Activated T-helper 1 cell treated with anti-CD3 and anti-CD28 coated beads, Interleukin-12 subunit alpha, Interleukin-12 subunit beta, Interleukin-2, Interleukin-4 antibody, amounts not matched to agents 30 ng/mL and 10 ng/mL and 1 ng/mL, durations not matched to agents 14 hours and 24 hours and 36 hours (primary cell): ENCODE results near the gene TBC1D25. TPM values are rescaled to one million over a fixed set of nuclear protein-coding genes. Genes with fewer than 3 reads are reported as not detected.

Source experiments
- DNase-seq: peaks from one replicate; pipeline ENCODE4 v3.0.0; 2021; ENCODE audit warnings: low spot score
- H3K27ac Mint-ChIP-seq: one replicate; pipeline ENCODE4 v1.8.0; 2021; ENCODE audit warnings: mild to moderate bottlenecking, mixed read lengths
- H3K27me3 Mint-ChIP-seq: one replicate; pipeline ENCODE4 v1.8.0; 2022; ENCODE audit warnings: mild to moderate bottlenecking, moderate library complexity, mixed read lengths; ENCODE audit not compliant: insufficient read depth
- H3K36me3 Mint-ChIP-seq: one replicate; pipeline ENCODE4 v1.8.0; 2021; ENCODE audit warnings: low read depth, mixed read lengths
- H3K4me1 Mint-ChIP-seq: one replicate; pipeline ENCODE4 v1.8.0; 2021; ENCODE audit warnings: low read depth, mixed read lengths
- H3K4me3 Mint-ChIP-seq: one replicate; pipeline ENCODE4 v1.8.0; 2021; ENCODE audit warnings: mild to moderate bottlenecking, moderate library complexity, mixed read lengths
- H3K9me3 Mint-ChIP-seq: one replicate; pipeline ENCODE4 v1.8.0; 2021; ENCODE audit warnings: mixed read lengths
- intact Hi-C: fragments of 100-400 bp; cut with micrococcal nuclease; formaldehyde crosslinking; loops from one replicate; pipeline ENCODE4 v1.15.1; 2024
- total RNA-seq: library from RNA; stranded (reverse); gene quantifications from 2 replicates; pipeline ENCODE4 v1.2.3, GENCODE V29; 2022

The TBC1D25 gene, protein sequence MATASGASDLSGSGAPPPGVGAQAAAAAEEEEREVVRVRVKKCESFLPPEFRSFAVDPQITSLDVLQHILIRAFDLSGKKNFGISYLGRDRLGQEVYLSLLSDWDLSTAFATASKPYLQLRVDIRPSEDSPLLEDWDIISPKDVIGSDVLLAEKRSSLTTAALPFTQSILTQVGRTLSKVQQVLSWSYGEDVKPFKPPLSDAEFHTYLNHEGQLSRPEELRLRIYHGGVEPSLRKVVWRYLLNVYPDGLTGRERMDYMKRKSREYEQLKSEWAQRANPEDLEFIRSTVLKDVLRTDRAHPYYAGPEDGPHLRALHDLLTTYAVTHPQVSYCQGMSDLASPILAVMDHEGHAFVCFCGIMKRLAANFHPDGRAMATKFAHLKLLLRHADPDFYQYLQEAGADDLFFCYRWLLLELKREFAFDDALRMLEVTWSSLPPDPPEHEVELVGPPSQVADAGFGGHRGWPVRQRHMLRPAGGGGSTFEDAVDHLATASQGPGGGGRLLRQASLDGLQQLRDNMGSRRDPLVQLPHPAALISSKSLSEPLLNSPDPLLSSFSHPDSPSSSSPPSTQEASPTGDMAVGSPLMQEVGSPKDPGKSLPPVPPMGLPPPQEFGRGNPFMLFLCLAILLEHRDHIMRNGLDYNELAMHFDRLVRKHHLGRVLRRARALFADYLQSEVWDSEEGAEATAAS
- 13.5 and 16.0 TPM in 2 replicates for total RNA-seq

- Mint-ChIP-seq H3K9me3 (no peaks in the 10 kb centered on the region), H3K27ac (peak within 1 kb of the TSS; percentile 92), H3K36me3 (peaks cover 11% of the 10 kb centered on the region), H3K4me3 (peak within 1 kb of the TSS; percentile 94), H3K27me3 (no peaks in the 10 kb centered on the region), H3K4me1 (peaks cover 17% of the 10 kb centered on the region)
- peak; percentile 93 for DNase-seq
- intact Hi-C loops = loop anchor here (1.0 to 5.0 kb wide), 7 partner anchors 18 to 504 kb away; partner anchors contain the start of genes EBP, FTSJ1, PORCN and RBM3
Observed at GRCh38 chrX:48539345-48540027, at the start of gene TBC1D25. Gene TBC1D25 (plus strand): TSS chrX:48539714. CDS start chrX:48539798, 84 bp downstream.

- Mint-ChIP-seq H3K9me3 (no peaks in the 10 kb centered on the region), H3K4me3 (no peak overlapping the region), H3K36me3 (no peaks in the 10 kb centered on the region), H3K27me3 (no peaks in the 10 kb centered on the region), H3K4me1 (no peaks in the 10 kb centered on the region), H3K27ac (no peak overlapping the region)
- intact Hi-C loops = no loop called here
- DNase-seq = no peak
Observed at GRCh38 chrX:48489892-48490291, 49.6 kb upstream of the TBC1D25 start.

GRCh38 chrX:48490661-48491060, 48.9 kb upstream of the TBC1D25 start:
- no peaks in the 10 kb centered on the region for H3K4me1 Mint-ChIP-seq
- no peak for DNase-seq
- no peaks in the 10 kb centered on the region for H3K9me3 Mint-ChIP-seq
- H3K36me3 Mint-ChIP-seq = no peaks in the 10 kb centered on the region
- intact Hi-C loops = no loop called here
- no peaks in the 10 kb centered on the region for H3K27me3 Mint-ChIP-seq
- H3K27ac Mint-ChIP-seq = no peak overlapping the region
- H3K4me3 Mint-ChIP-seq = no peak overlapping the region

DNA sequence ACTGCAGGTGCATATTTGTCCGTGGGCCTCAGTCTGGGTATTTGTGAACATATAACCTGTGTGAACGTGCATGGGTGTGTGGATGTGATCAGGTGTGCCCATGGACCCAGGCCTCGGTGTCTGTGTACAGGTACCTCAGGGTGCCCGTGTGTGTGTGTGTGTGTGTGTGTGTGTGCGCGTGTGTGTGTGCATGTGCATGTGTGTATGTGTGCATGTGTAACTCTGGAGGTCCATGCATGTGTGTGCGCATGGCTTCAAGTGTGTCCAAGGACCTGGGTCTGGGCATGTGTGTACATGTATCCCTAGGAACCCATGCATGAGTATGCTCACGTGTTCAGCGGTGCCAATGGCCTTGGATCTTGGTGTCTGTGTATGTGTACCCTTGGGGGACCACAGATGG, 47.7 kb upstream of the TBC1D25 start:
- DNase-seq = no peak
- Mint-ChIP-seq H3K4me3 (no peak overlapping the region), H3K9me3 (no peaks in the 10 kb centered on the region)

GRCh38 chrX:48492293-48492910, 47.1 kb upstream of the TBC1D25 start:
- H3K36me3 Mint-ChIP-seq = no peaks in the 10 kb centered on the region
- no peak for DNase-seq
- no peak overlapping the region for H3K27ac Mint-ChIP-seq
- intact Hi-C loops = no loop called here
- H3K27me3 Mint-ChIP-seq = no peaks in the 10 kb centered on the region
- no peaks in the 10 kb centered on the region for H3K4me1 Mint-ChIP-seq
- H3K9me3 Mint-ChIP-seq = no peaks in the 10 kb centered on the region
- no peak overlapping the region for H3K4me3 Mint-ChIP-seq

More for the DNA sequence above, 47.7 kb upstream of the TBC1D25 start:
- Mint-ChIP-seq H3K27me3 (no peaks in the 10 kb centered on the region), H3K4me1 (no peaks in the 10 kb centered on the region), H3K36me3 (no peaks in the 10 kb centered on the region), H3K27ac (no peak overlapping the region)
- intact Hi-C loops = no loop called here

DNA sequence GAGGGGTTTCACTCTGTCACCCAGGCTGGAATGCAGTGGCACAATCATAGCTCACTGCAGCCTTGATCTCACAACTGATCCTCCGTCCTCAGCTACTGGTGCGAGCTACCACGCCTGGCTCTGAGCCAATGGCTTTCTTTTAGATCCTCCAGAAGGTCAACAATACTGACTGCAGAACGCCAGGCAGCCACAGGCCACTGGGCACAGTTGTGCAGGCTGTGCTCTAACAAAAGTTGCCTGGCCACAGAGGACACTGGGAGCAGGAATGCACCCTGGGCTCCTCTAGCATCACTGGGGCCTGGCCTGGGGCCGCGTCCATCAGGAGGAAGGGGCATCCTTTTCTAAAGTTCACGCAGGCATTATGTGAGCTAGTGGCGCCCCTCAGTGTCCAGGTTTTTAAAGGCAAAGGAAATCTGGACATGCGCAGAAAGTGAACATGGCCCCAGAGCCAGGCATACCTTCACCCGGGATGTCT, 45.6 kb upstream of the TBC1D25 start:
- Mint-ChIP-seq H3K4me1 (peaks cover 6% of the 10 kb centered on the region), H3K4me3 (no peak overlapping the region), H3K9me3 (no peaks in the 10 kb centered on the region), H3K27me3 (no peaks in the 10 kb centered on the region), H3K27ac (no peak overlapping the region), H3K36me3 (no peaks in the 10 kb centered on the region)
- intact Hi-C loops = no loop called here
- DNase-seq = no peak

DNA sequence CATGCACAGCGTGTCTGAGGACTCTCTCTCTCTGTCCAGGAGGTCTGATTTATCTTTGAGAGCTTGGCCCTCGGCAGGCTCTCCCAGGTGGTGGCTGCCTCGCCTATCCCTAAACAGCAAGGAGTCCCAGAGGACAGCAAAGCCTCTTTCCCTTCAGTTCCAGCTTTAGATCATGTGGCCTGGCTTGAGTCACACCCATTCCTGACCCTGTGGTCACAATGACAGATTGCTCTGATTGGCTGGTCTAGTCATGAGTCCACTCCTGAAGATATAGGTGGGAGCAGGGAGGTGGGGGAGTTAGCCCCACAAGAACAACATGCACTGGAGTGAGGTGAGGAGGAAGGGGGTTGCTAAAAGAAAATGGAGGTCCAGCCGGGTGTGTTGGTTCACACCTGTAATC, 42.9 kb upstream of the TBC1D25 start:
- intact Hi-C loops = no loop called here
- Mint-ChIP-seq H3K36me3 (no peaks in the 10 kb centered on the region), H3K27ac (no peak overlapping the region), H3K4me1 (peaks cover 6% of the 10 kb centered on the region), H3K9me3 (no peaks in the 10 kb centered on the region), H3K4me3 (no peak overlapping the region), H3K27me3 (no peaks in the 10 kb centered on the region)
- DNase-seq = no peak

GRCh38 chrX:48497871-48498270, 41.6 kb upstream of the TBC1D25 start:
- no peak overlapping the region for H3K4me3 Mint-ChIP-seq
- H3K36me3 Mint-ChIP-seq = no peaks in the 10 kb centered on the region
- intact Hi-C loops = no loop called here
- no peak overlapping the region for H3K27ac Mint-ChIP-seq
- H3K4me1 Mint-ChIP-seq = peaks cover 6% of the 10 kb centered on the region
- DNase-seq = no peak
- H3K9me3 Mint-ChIP-seq = no peaks in the 10 kb centered on the region
- H3K27me3 Mint-ChIP-seq = no peaks in the 10 kb centered on the region

DNA sequence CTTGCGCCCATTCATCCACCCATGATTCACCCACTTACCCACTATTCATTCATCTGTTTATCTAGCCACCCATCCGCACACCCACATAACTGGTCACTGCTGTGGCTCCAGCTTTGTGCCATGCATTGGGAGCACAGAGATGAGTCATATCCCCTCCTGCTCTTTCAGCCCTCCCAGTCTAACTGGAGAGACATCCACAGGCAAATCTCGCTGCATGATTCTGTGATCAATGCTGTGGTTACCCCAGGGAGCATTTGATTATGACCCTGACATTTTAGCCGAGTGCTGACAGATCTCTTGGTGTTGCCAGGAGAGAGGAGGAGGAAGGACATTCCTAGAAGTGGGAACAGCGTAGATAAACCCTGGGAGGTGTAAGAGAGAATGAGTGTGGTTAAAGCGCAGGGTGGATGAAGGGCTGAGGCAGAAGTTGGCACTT, 41.1 kb upstream of the TBC1D25 start:
- no peak overlapping the region for H3K4me3 Mint-ChIP-seq
- H3K4me1 Mint-ChIP-seq = peaks cover 6% of the 10 kb centered on the region
- H3K9me3 Mint-ChIP-seq = no peaks in the 10 kb centered on the region
- no peaks in the 10 kb centered on the region for H3K36me3 Mint-ChIP-seq
- no peak overlapping the region for H3K27ac Mint-ChIP-seq
- intact Hi-C loops = no loop called here
- no peak for DNase-seq
- H3K27me3 Mint-ChIP-seq = no peaks in the 10 kb centered on the region

DNA sequence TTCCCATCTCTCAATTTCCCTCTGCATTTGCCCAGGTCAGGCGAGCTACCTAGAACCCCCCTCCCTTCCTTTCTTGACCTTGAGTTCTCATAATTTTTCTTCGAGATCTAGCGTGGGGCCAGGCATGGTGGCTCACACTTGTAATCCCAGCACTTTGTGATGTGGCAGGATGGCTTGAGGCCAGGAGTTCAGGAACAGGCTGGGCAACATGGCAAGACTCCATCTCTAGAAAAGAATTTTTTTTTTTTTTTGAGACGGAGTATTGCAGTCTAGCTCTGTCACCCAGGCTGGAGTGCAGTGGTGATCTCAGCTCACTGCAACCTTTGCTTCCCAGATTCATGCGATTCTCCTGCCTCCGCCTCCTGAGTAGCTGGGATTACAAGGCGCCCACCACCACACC, 35.3 kb upstream of the TBC1D25 start:
- H3K4me3 Mint-ChIP-seq = no peak overlapping the region
- intact Hi-C loops = no loop called here
- H3K4me1 Mint-ChIP-seq = peaks cover under 1% of the 10 kb centered on the region
- no peak for DNase-seq
- no peaks in the 10 kb centered on the region for H3K9me3 Mint-ChIP-seq
- no peaks in the 10 kb centered on the region for H3K27me3 Mint-ChIP-seq
- no peaks in the 10 kb centered on the region for H3K36me3 Mint-ChIP-seq
- no peak overlapping the region for H3K27ac Mint-ChIP-seq

DNA sequence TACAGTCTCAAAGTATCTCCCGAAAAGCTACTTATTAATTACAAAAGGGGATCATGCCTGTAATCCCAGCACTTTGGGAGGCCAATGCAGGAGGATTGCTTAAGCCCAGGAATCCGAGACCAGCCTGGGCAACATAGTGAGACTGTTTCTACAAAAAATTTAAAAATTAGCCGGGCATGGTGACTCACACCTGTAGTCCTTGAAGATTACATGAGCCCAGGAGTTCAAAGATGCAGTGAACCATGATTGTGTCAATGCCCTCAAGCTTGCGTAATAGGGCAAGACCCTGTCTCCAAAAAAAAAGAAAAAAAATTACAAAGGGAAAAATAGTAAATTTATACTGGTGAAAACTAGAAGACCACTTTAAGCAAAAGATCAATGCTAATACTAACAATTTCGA, 34.0 kb upstream of the TBC1D25 start:
- intact Hi-C loops = loop anchor here (5.0 kb wide), 1 partner anchor 37 kb away; no protein-coding TSS in a partner anchor
- H3K36me3 Mint-ChIP-seq = no peaks in the 10 kb centered on the region
- H3K27me3 Mint-ChIP-seq = no peaks in the 10 kb centered on the region
- H3K9me3 Mint-ChIP-seq = no peaks in the 10 kb centered on the region
- peaks cover 11% of the 10 kb centered on the region for H3K4me1 Mint-ChIP-seq
- no peak overlapping the region for H3K4me3 Mint-ChIP-seq
- H3K27ac Mint-ChIP-seq = no peak overlapping the region
- DNase-seq = no peak

DNA sequence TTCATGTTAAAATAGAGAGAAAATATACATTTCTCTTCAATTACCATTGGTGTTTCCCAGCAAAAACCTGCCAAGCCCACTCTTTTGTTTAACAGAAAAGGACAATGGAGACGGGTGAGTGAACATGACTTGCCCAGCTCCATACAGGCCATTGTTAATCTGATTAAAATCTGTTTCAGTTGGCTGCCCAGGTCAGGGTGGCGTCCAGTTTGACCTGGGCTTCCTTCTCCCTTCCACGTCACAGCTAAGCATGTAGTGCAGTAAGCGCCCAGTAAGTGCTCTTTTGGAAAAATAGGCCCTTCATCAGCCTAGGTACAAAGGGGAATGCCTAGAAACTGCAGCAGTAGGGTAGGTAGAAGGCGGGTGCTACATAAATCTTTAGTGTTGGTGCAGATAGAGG, 32.3 kb upstream of the TBC1D25 start:
- H3K4me1 Mint-ChIP-seq = peaks cover 21% of the 10 kb centered on the region
- no peak overlapping the region for H3K27ac Mint-ChIP-seq
- H3K27me3 Mint-ChIP-seq = no peaks in the 10 kb centered on the region
- no peaks in the 10 kb centered on the region for H3K9me3 Mint-ChIP-seq
- no peak for DNase-seq
- peak overlapping the region; percentile 61 for H3K4me3 Mint-ChIP-seq
- intact Hi-C loops = loop anchor here (5.0 kb wide), 1 partner anchor 35 kb away; no protein-coding TSS in a partner anchor
- peaks cover 2% of the 10 kb centered on the region for H3K36me3 Mint-ChIP-seq
